Prostate gland (tissue), 2 donors: ENCODE results near the gene MLLT10. TPM values are rescaled to one million over a fixed set of nuclear protein-coding genes. Genes with fewer than 3 reads are reported as not detected.

ENCODE experiments used
- DNase-seq: peaks from one replicate; pipeline ENCODE4 v3.0.0-alpha.2; 2019; ENCODE audit warnings: low spot score
- H3K27ac ChIP-seq, 2 donors: fragments of 200-600 bp; sonication (generic); 2 replicates each; pipeline ENCODE4 v1.5.1; 2017 to 2019
- H3K27me3 ChIP-seq: fragments of 200-600 bp; sonication (generic); replicated peaks from 2 replicates; pipeline ENCODE4 v1.5.1; 2019; ENCODE audit not compliant: insufficient read depth
- H3K36me3 ChIP-seq, 2 donors: fragments of 200-600 bp; sonication (generic); 1 replicate in 1 of 2; 2 replicates in 1 of 2; pipeline versions ENCODE4 v1.5.1 to v1.8.1; 2017 to 2019
- H3K4me1 ChIP-seq: fragments of 200-600 bp; sonication (generic); replicated peaks from 2 replicates; pipeline ENCODE4 v1.5.1; 2019
- H3K4me3 ChIP-seq, 2 donors: fragments of 200-600 bp; sonication (generic); 2 replicates each; pipeline ENCODE4 v1.5.1; 2017 to 2019
- H3K9me3 ChIP-seq: fragments of 200-600 bp; sonication (generic); 2 replicates; pipeline ENCODE4 v1.5.1; 2017
- CTCF ChIP-seq, 4 experiments: fragments of 200-600 bp in 2 of 4; fragments of 450-650 bp in 2 of 4; sonication (generic) in 2 of 4; IDR thresholded peaks; 1 replicate in 3 of 4; 2 replicates in 1 of 4; pipeline ENCODE4 v1.5.1; 2016 to 2019; ENCODE audit warnings: antibody characterized with exemption in 4 of 4, mild to moderate bottlenecking in 2 of 4, moderate library complexity in 2 of 4
- POLR2A ChIP-seq: fragments of 450-650 bp; IDR thresholded peaks from one replicate; pipeline ENCODE4 v1.6.1; 2016; ENCODE audit warnings: antibody characterized with exemption, mild to moderate bottlenecking
- POLR2AphosphoS5 ChIP-seq: sonication (generic); formaldehyde crosslinking; IDR thresholded peaks from one replicate; pipeline ENCODE4 v1.6.1; 2017; ENCODE audit warnings: antibody characterized with exemption
- WGBS: methylation state at CpG from one replicate; pipeline ENCODE4 v1.1.5; 2018; 5-methylcytosine and 5-hydroxymethylcytosine counted together
- intact Hi-C: fragments of 100-400 bp; cut with DNase I; formaldehyde crosslinking; loops from one replicate; pipeline ENCODE4 v1.14.2; 2022
- total RNA-seq, 2 donors: library from RNA; depleted of rRNA; stranded (reverse); fragments of >200 nt; gene quantifications; one replicate each; pipeline ENCODE4 v1.1.0, GENCODE V29; 2016

MLLT10 gene
- total RNA-seq, 2 donors from 2014 or later = 31.2 to 68.3 TPM

- H3K36me3 ChIP-seq = no peaks in the 10 kb centered on the region
- H3K4me3 ChIP-seq = no peak overlapping the region
- DNase-seq = no peak
- H3K27me3 ChIP-seq = no peaks in the 10 kb centered on the region
- no peaks in the 10 kb centered on the region for H3K9me3 ChIP-seq
- TF ChIP-seq CTCF (IDR thresholded peaks at IDR 0.05) (no peak), POLR2AphosphoS5 (no peak), POLR2A (no peak)
- no peak overlapping the region for H3K27ac ChIP-seq
- intact Hi-C loops = no loop called here
- no peaks in the 10 kb centered on the region for H3K4me1 ChIP-seq
- 98% methylated on average over 2 of the region's 2 CpGs for WGBS
Measured at GRCh38 chr10:21700474-21700873, 166.4 kb downstream of the MLLT10 start.

DNA sequence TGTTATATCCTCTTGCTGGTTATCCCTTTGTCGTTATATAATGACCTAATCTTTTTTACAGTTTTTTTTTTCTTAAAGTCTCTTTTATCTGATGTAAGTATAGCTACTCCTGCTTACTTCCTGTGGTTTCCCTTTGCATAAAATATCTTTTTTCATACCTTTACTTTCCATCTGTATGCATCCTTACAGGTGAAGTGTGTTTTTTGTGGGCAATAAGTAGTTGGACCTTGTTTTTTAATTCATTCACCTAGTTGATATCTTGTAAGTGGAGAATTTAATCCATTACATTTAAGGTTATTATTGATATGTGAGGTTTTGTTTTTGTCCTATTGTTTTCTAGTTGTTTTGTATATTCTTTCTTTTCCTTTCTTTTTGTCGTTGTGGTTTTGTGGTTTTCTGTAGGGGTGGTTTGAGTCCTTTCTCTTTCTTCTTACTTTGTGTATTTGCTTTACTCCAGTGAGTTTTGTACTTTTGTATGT lies 168.6 kb downstream of the MLLT10 start:
- Histone ChIP-seq H3K27ac (no peak overlapping the region), H3K4me1 (no peaks in the 10 kb centered on the region), H3K27me3 (no peaks in the 10 kb centered on the region), H3K4me3 (no peak overlapping the region), H3K9me3 (no peaks in the 10 kb centered on the region), H3K36me3 (no peaks in the 10 kb centered on the region)
- TF ChIP-seq CTCF (IDR thresholded peaks at IDR 0.05) = no peak
- no peak for TF ChIP-seq POLR2A
- TF ChIP-seq POLR2AphosphoS5 = no peak
- intact Hi-C loops = no loop called here
- WGBS = 84% methylated on average over 2 of the region's 2 CpGs
- DNase-seq = no peak

- 93% methylated on average over 3 of the region's 5 CpGs for WGBS
- H3K27ac ChIP-seq = no peak overlapping the region
- no peaks in the 10 kb centered on the region for H3K9me3 ChIP-seq
- no peak for DNase-seq
- H3K4me1 ChIP-seq = no peaks in the 10 kb centered on the region
- intact Hi-C loops = no loop called here
- H3K4me3 ChIP-seq = no peak overlapping the region
- TF ChIP-seq CTCF (IDR thresholded peaks at IDR 0.05) (no peak), POLR2A (no peak), POLR2AphosphoS5 (no peak)
- H3K27me3 ChIP-seq = no peaks in the 10 kb centered on the region
- no peaks in the 10 kb centered on the region for H3K36me3 ChIP-seq
Measured at GRCh38 chr10:21705142-21705827, 171.3 kb downstream of the MLLT10 start.

- H3K27me3 ChIP-seq = no peaks in the 10 kb centered on the region
- no peak overlapping the region for H3K4me3 ChIP-seq
- no peak for DNase-seq
- no peaks in the 10 kb centered on the region for H3K36me3 ChIP-seq
- H3K27ac ChIP-seq = no peak overlapping the region
- TF ChIP-seq POLR2AphosphoS5 = no peak
- TF ChIP-seq POLR2A = no peak
- TF ChIP-seq CTCF (IDR thresholded peaks at IDR 0.05) = no peak
- H3K9me3 ChIP-seq = no peaks in the 10 kb centered on the region
- 89% methylated on average over 2 of the region's 2 CpGs for WGBS
- intact Hi-C loops = no loop called here
- H3K4me1 ChIP-seq = no peaks in the 10 kb centered on the region
Measured at GRCh38 chr10:21705828-21706176, 171.8 kb downstream of the MLLT10 start.

DNA sequence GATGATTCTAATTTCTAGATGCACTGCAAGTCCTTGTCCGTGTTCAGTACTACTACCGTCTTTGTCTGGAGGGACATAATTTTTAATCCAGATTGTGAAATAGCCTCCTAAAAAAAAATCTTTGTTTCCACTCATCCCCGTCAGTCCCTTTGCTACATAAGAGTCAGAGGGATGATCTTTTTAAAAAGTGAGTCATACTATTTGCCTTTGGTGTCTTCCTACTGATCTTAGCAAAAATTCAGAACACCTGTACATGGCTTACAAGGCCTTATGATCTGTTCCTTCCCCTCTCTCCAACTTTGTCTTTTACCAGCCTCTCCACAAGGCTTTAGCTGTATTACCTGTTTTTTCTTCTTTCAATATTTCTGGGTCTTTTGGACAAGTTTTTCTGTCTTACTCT lies 173.5 kb downstream of the MLLT10 start:
- no peak overlapping the region for H3K27ac ChIP-seq
- DNase-seq = no peak
- intact Hi-C loops = no loop called here
- WGBS = 98% methylated on average over 3 of the region's 3 CpGs
- TF ChIP-seq POLR2AphosphoS5 (no peak), POLR2A (no peak), CTCF (IDR thresholded peaks at IDR 0.05) (no peak)
- no peaks in the 10 kb centered on the region for H3K4me1 ChIP-seq
- no peaks in the 10 kb centered on the region for H3K27me3 ChIP-seq
- H3K9me3 ChIP-seq = no peaks in the 10 kb centered on the region
- H3K36me3 ChIP-seq = no peaks in the 10 kb centered on the region
- H3K4me3 ChIP-seq = no peak overlapping the region
